Panc1 (cell line): ENCODE data around the gene TRPM6. TPM values are rescaled to one million over a fixed set of nuclear protein-coding genes. Genes with fewer than 3 reads are reported as not detected.

Source experiments
- ATAC-seq: fragments of 200-7000 bp; cut with Tn5 transposase; 2 replicates; pipeline ENCODE4 v1.9.1; 2020; ENCODE audit warnings: mild to moderate bottlenecking, moderate library complexity
- BruUV-seq: library from RNA; stranded (reverse); fragments of 400-500 nt; replicated peaks from 2 replicates; lab custom pipeline; 2021; lab: Mats Ljungman, UMichigan
- CTCF ChIA-PET: fragments of 300-600 bp; sonication (Branson Sonifier 250); formaldehyde crosslinking; loops from one replicate; lab custom pipeline; 2022; ENCODE audit warnings: antibody characterized with exemption; lab: Charles Lee
- POLR2A ChIA-PET: fragments of 300-600 bp; sonication (Branson Sonifier 250); formaldehyde crosslinking; loops from one replicate; lab custom pipeline; 2022; ENCODE audit warnings: antibody characterized with exemption; lab: Charles Lee
- DNase-seq: peaks from one replicate; pipeline ENCODE4 v3.0.0-alpha.2; 2010; ENCODE audit warnings: low read depth, low spot score
- H3K27ac ChIP-seq: 2 replicates; pipeline ENCODE4 v1.5.1; 2011; ENCODE audit warnings: mild to moderate bottlenecking, low read length, inconsistent platforms
- H3K27me3 ChIP-seq: fragments of 200-500 bp; sonication (Bioruptor generic); 2 replicates; pipeline ENCODE4 v1.6.0; 2014; ENCODE audit warnings: low read length, inconsistent platforms; ENCODE audit not compliant: control insufficient read depth, insufficient read depth
- H3K36me3 ChIP-seq: fragments of 200-500 bp; sonication (Bioruptor generic); 2 replicates; pipeline ENCODE4 v1.5.1; 2014; ENCODE audit warnings: inconsistent platforms, mild to moderate bottlenecking, low read length, moderate library complexity; ENCODE audit not compliant: control insufficient read depth, insufficient read depth
- H3K4me1 ChIP-seq: 2 replicates; pipeline ENCODE4 v1.5.1; 2011; ENCODE audit warnings: inconsistent platforms, mild to moderate bottlenecking, low read length, moderate library complexity; ENCODE audit not compliant: control insufficient read depth, insufficient read depth
- H3K4me3 ChIP-seq, 2 experiments: 2 replicates each; pipeline ENCODE4 v1.5.1; 2011 to 2012; ENCODE audit warnings: low read depth in 2 of 2, low read length in 2 of 2, mild to moderate bottlenecking in 2 of 2, inconsistent platforms in 1 of 2, moderate library complexity in 1 of 2
- H3K9me3 ChIP-seq: fragments of 200-500 bp; sonication (Bioruptor generic); 2 replicates; pipeline ENCODE4 v1.5.1; 2014; ENCODE audit warnings: low read depth, mild to moderate bottlenecking, inconsistent platforms, low read length, moderate library complexity; ENCODE audit not compliant: control insufficient read depth, insufficient read depth
- CTCF ChIP-seq: fragments of 450-650 bp; IDR thresholded peaks from 2 replicates; pipeline ENCODE4 v1.5.1; 2017; ENCODE audit warnings: mild to moderate bottlenecking
- POLR2AphosphoS5 ChIP-seq: IDR thresholded peaks from 2 replicates; pipeline ENCODE4 v1.6.1; 2012; ENCODE audit warnings: mild to moderate bottlenecking, low read depth, low read length, moderate library complexity
- REST ChIP-seq, 2 experiments: IDR thresholded peaks; 2 replicates each; pipeline ENCODE4 v1.6.1; 2011 to 2012; ENCODE audit warnings: low read depth in 2 of 2, control low read depth in 1 of 2, low read length in 1 of 2, mild to moderate bottlenecking in 1 of 2, moderate library complexity in 1 of 2; ENCODE audit not compliant: insufficient read depth in 1 of 2
- SIN3A ChIP-seq: IDR thresholded peaks from 2 replicates; pipeline ENCODE4 v1.6.1; 2012; ENCODE audit warnings: low read depth, mild to moderate bottlenecking, low read length, moderate library complexity, borderline replicate concordance; ENCODE audit not compliant: insufficient read depth
- TCF7L2 ChIP-seq: IDR thresholded peaks from 2 replicates; pipeline ENCODE4 v1.6.1; 2011; ENCODE audit warnings: mild to moderate bottlenecking, low read depth, low read length, inconsistent platforms
- in situ Hi-C: cut with HindIII; loops from 2 replicates; pipeline ENCODE4 v1.10.0; 2016; ENCODE audit warnings: low sequenced_read_pairs, low pct_unique_long_range_greater_than_20kb
- intact Hi-C: fragments of 100-400 bp; cut with micrococcal nuclease; formaldehyde crosslinking; loops from one replicate; pipeline ENCODE4 v1.10.0; 2022; ENCODE audit not compliant: unreplicated experiment
- total RNA-seq: library from RNA; stranded (reverse); gene quantifications from one replicate; pipeline ENCODE4 v1.2.1, GENCODE V29; 2021; ENCODE audit not compliant: unreplicated experiment

TRPM6 gene
- total RNA-seq, 1 experiment from 2014 or later, result 0.05 TPM

DNA sequence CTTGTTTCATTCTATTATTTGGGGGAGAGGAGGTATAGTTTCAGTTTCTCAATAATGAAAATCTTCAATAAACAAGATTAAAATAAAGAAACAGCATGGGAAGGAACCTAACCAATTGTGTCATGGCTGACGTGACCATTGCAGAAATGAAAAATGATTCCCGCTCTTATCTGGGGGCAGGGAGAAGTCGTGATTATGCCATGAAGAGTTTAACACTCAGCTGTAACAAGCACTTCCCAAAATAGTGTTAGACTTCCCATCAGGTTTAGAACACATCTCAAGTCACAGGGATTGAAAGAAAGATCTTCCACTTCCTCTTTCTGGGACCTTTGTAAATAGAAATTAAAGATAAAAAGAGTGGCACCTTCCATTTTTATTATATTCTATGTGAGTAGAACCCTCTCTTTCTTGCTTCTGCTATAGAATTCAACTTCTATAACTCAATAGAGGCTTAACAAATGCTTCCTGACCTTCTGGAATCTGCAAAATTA, 122.2 kb downstream of the TRPM6 start:
- Histone ChIP-seq H3K9me3 (no peaks in the 10 kb centered on the region), H3K36me3 (no peaks in the 10 kb centered on the region), H3K27ac (no peak overlapping the region), H3K27me3 (no peaks in the 10 kb centered on the region; the same call in 1 of the 2 replicates), H3K4me1 (no peaks in the 10 kb centered on the region), H3K4me3 (no peak overlapping the region)
- intact Hi-C loops (no loop called here), in situ Hi-C loops (no loop called here)
- ChIA-PET CTCF (no interaction called here), POLR2A (no interaction called here)
- no TSS peak for BruUV-seq
- TF ChIP-seq SIN3A, result no peak
- no peak for TF ChIP-seq TCF7L2
- no peak for TF ChIP-seq REST (IDR thresholded peaks at IDR 0.05; ENCODE audit: insufficient read depth in 1 of 2, low read depth in 2 of 2, low read length in 1 of 2)
- TF ChIP-seq POLR2AphosphoS5, result no peak
- TF ChIP-seq CTCF, result no peak
- ATAC-seq (no peak), DNase-seq (no peak)

- H3K36me3 ChIP-seq, result no peaks in the 10 kb centered on the region
- H3K27ac ChIP-seq, result no peak overlapping the region
- H3K27me3 ChIP-seq, result no peaks in the 10 kb centered on the region; the same call in 1 of the 2 replicates
- intact Hi-C loops, result no loop called here
- H3K9me3 ChIP-seq, result no peaks in the 10 kb centered on the region
- CTCF ChIA-PET, result no interaction called here
- H3K4me1 ChIP-seq, result no peaks in the 10 kb centered on the region
- in situ Hi-C loops, result no loop called here
- ATAC-seq (no peak), DNase-seq (no peak)
- BruUV-seq, result no TSS peak
- TF ChIP-seq SIN3A, result no peak
- no peak for TF ChIP-seq POLR2AphosphoS5
- TF ChIP-seq REST (IDR thresholded peaks at IDR 0.05; ENCODE audit: insufficient read depth in 1 of 2, low read depth in 2 of 2, low read length in 1 of 2), result no peak
- TF ChIP-seq CTCF, result no peak
- no peak for TF ChIP-seq TCF7L2
- POLR2A ChIA-PET, result interaction anchor here (0.6 kb wide), 1 partner anchor 146 kb away, joined by 3 read pairs; no protein-coding TSS in a partner anchor
- H3K4me3 ChIP-seq, result no peak overlapping the region
These were observed 124.8 kb downstream of the TRPM6 start for GRCh38 chr9:74762950-74763349.
